RWPE1 (cell line): Measurements from ENCODE around the gene LYPD8.

ENCODE experiments used
- CTCF ChIA-PET: fragments of 350-600 bp; sonication (Branson Sonifier 250); formaldehyde crosslinking; extraction: SDS; loops from one replicate; lab custom pipeline; 2021; lab: Yijun Ruan, JAX
- POLR2A ChIA-PET: fragments of 400-600 bp; formaldehyde crosslinking; extraction: SDS; loops from one replicate; lab custom pipeline; 2020; ENCODE audit warnings: antibody characterized with exemption; ENCODE audit not compliant: low non-redundant PET; lab: Yijun Ruan, JAX
- DNase-seq: peaks from one replicate; pipeline ENCODE4 v3.0.0; 2012; ENCODE audit warnings: low spot score
- H3K27ac ChIP-seq: fragments of 450-650 bp; 2 replicates; pipeline ENCODE4 v1.5.1; 2017
- TF ChIP-seq, protein P1 (sequence below): fragments of 450-650 bp; conservative IDR thresholded peaks from 2 replicates; pipeline ENCODE4 v1.5.1; 2017; ENCODE audit warnings: low read depth, mild to moderate bottlenecking

The LYPD8 gene

DNA sequence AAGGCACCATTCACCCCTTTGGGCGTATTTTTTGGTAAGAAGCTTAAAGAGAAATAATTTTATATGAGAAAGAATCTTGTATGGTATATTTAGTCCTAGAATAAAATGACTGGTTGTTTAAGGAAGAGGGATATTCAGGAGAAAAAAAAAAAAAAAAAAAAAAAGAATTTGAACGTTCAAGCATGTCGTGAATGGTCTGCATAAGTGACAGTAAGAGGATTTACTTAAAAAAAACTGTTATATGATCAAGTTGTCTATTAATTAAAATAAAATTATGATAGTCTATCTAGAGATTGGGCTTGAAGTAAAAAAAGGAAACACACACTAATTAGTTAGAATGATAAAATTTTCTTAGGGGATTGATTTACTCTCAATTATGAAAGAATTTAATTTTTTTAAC, 41.3 kb downstream of the LYPD8 start:
- no peak overlapping the region for H3K27ac ChIP-seq
- ChIA-PET CTCF (no interaction called here), POLR2A (no interaction called here)
- TF ChIP-seq, protein P1, sequence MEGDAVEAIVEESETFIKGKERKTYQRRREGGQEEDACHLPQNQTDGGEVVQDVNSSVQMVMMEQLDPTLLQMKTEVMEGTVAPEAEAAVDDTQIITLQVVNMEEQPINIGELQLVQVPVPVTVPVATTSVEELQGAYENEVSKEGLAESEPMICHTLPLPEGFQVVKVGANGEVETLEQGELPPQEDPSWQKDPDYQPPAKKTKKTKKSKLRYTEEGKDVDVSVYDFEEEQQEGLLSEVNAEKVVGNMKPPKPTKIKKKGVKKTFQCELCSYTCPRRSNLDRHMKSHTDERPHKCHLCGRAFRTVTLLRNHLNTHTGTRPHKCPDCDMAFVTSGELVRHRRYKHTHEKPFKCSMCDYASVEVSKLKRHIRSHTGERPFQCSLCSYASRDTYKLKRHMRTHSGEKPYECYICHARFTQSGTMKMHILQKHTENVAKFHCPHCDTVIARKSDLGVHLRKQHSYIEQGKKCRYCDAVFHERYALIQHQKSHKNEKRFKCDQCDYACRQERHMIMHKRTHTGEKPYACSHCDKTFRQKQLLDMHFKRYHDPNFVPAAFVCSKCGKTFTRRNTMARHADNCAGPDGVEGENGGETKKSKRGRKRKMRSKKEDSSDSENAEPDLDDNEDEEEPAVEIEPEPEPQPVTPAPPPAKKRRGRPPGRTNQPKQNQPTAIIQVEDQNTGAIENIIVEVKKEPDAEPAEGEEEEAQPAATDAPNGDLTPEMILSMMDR: no peak
- no peak for DNase-seq

GRCh38 chr1:248710305-248710900, 45.2 kb downstream of the LYPD8 start:
- no peak overlapping the region for H3K27ac ChIP-seq
- ChIA-PET POLR2A (no interaction called here), CTCF (no interaction called here)
- TF ChIP-seq, protein P1: no peak
- no peak for DNase-seq

DNA sequence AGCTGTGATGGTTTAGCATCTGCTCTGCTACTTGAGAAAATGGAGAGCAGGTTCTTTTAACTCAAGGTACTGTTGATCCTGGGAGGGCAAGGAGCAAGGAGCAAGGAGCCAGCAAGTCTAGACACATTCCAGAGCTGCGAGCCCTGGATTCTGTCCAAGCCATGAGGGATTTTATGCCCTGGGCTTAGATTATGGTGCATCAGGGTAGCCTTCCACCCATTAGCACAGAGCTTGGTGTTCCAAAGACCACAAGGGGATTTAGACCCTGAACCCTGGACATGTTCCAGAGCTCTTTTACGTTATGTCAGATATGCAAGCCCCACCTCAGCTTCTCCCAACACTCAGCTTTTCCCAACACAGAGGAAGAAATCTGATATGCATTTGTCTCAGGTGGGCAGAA, 51.0 kb downstream of the LYPD8 start:
- ChIA-PET CTCF (no interaction called here), POLR2A (no interaction called here)
- H3K27ac ChIP-seq: no peak overlapping the region
- TF ChIP-seq, protein P1: no peak
- no peak for DNase-seq

GRCh38 chr1:248703674-248704073, 51.9 kb downstream of the LYPD8 start:
- ChIA-PET CTCF (no interaction called here), POLR2A (no interaction called here)
- no peak for DNase-seq
- no peak overlapping the region for H3K27ac ChIP-seq
- TF ChIP-seq, protein P1: no peak

DNA sequence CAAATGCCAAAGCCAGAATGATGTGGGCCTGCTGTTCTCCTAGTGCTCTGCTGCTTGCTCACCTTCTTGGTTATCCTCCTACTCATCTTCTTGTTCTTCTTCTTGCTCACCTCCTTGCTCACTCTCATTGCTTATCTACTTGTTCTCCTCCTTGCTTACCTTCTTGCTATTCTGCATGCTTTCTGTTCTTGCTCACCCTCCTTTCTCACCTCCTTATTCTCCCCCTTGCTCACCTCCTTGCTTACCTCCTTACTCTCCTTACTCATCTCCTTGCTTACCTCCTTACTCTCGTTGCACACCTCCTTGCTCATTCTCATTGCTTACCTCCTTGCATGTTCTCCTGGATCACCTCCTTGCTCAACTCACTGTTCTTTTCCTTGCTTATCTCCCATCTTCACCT, 52.8 kb downstream of the LYPD8 start, which contains the start of gene OR14I1:
TSS of gene OR14I1 (minus strand) at position 53 of the 400 bp plus-strand sequence.
- TF ChIP-seq, protein P1: no peak
- ChIA-PET CTCF (no interaction called here), POLR2A (no interaction called here)
- no peak within 1 kb of the TSS for H3K27ac ChIP-seq
- no peak for DNase-seq

GRCh38 chr1:248699099-248699498, 56.5 kb downstream of the LYPD8 start:
- ChIA-PET CTCF (no interaction called here), POLR2A (no interaction called here)
- TF ChIP-seq, protein P1: no peak
- no peak overlapping the region for H3K27ac ChIP-seq
- DNase-seq: no peak
